Stomach (tissue), 9 donors: ENCODE measurements around the gene FBXL22. TPM values are rescaled to one million over a fixed set of nuclear protein-coding genes. Genes with fewer than 3 reads are reported as not detected.

Source experiments
- DNase-seq, 2 donors: peaks; one replicate each; pipeline versions ENCODE4 v3.0.0 to v3.0.0-alpha.2; 2013 to 2019
- H3K27ac ChIP-seq, 5 donors: fragments of 200-600 bp in 4 of 5; sonication (generic) in 4 of 5; one replicate each; pipeline ENCODE4 v1.5.1; 2013 to 2019; ENCODE audit warnings: mild to moderate bottlenecking in 1 of 5, moderate library complexity in 1 of 5
- H3K27me3 ChIP-seq, 3 donors: fragments of 200-600 bp; sonication (generic); one replicate each; pipeline ENCODE4 v1.5.1; 2017 to 2019; ENCODE audit warnings: mixed run types in 1 of 3
- H3K36me3 ChIP-seq, 4 donors: fragments of 200-600 bp; sonication (generic); 1 replicate in 3 of 4; 2 replicates in 1 of 4; pipeline ENCODE4 v1.5.1; 2016 to 2019
- H3K4me1 ChIP-seq, 4 donors: fragments of 200-600 bp; sonication (generic); one replicate each; pipeline ENCODE4 v1.5.1; 2016 to 2019
- H3K4me3 ChIP-seq, 4 donors: fragments of 200-600 bp; sonication (generic) in 3 of 4; one replicate each; pipeline ENCODE4 v1.5.1; 2016 to 2019; ENCODE audit warnings: mild to moderate bottlenecking in 1 of 4
- H3K9me3 ChIP-seq, 4 donors: fragments of 200-600 bp; sonication (generic); one replicate each; pipeline ENCODE4 v1.5.1; 2016 to 2019
- EP300 ChIP-seq: sonication (generic); formaldehyde crosslinking; IDR thresholded peaks from one replicate; pipeline ENCODE4 v1.6.1; 2017; ENCODE audit warnings: antibody characterized with exemption
- POLR2A ChIP-seq, 4 donors: fragments of 450-650 bp; IDR thresholded peaks; one replicate each; pipeline ENCODE4 v1.6.1; 2016; ENCODE audit warnings: antibody characterized with exemption in 4 of 4, control low read depth in 2 of 4, mild to moderate bottlenecking in 1 of 4, moderate library complexity in 1 of 4
- POLR2AphosphoS5 ChIP-seq, 3 donors: sonication (generic); formaldehyde crosslinking; IDR thresholded peaks; one replicate each; pipeline ENCODE4 v1.6.1; 2016; ENCODE audit warnings: antibody characterized with exemption in 3 of 3
- WGBS, 5 donors: extraction: QIAGEN DNeasy Blood & Tissue Kit in 3 of 5; methylation state at CpG; one replicate each; pipeline versions ENCODE4 v1.1.5 to v1.1.7; 2013 to 2018; 5-methylcytosine and 5-hydroxymethylcytosine counted together
- intact Hi-C: fragments of 100-400 bp; cut with DNase I; formaldehyde crosslinking; loops from one replicate; pipeline ENCODE4 v1.15.1; 2023; ENCODE audit warnings: low total_unique reads
- polyA plus RNA-seq, 3 donors: library from polyadenylated mRNA; stranded (reverse); fragments of 200-250 nt; gene quantifications; one replicate each; pipeline ENCODE4 v1.2.3, GENCODE V29; 2013
- total RNA-seq, 5 donors: library from RNA; depleted of rRNA; stranded (reverse); fragments of >200 nt; gene quantifications; one replicate each; pipeline versions ENCODE4 v1.1.0 to v1.2.3, GENCODE V29; 2014 to 2016
- TF ChIP-seq, protein P1 (sequence below), 7 experiments: fragments of 450-650 bp in 4 of 7; fragments of 200-600 bp in 3 of 7; sonication (generic) in 3 of 7; IDR thresholded peaks; one replicate each; pipeline ENCODE4 v1.5.1; 2016 to 2019; ENCODE audit warnings: antibody characterized with exemption in 7 of 7, control low read depth in 2 of 7, mild to moderate bottlenecking in 1 of 7
- donor health status: healthy with polysubstance abuse.
- donor health status: Bipolar disorder and iron deficiency.
- donor health status: healthy.

The FBXL22 gene
- total and polyA plus RNA-seq, 8 donors, result 1.5 to 34.4 (median 7.7) TPM; not detected in 1

DNA sequence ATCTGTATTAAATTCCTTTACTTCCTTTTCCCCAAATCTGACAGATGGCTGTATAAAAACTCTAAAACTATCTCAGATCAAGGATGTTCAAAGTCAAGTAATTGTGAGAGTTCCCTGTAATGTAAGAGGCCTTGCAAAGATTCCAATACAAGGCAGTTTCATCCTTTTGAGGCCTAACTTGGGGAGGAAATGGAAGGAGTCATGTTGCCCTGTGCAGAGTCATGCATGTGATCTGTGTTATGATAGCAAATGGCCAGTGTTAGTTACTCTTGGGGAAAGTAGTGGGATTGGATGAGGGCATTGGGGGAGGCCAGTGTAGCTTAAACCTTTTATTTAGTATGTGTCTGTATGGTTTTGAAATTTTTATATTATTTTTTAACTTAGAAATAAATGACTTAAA, 23.7 kb upstream of the FBXL22 start:
- peaks cover 28 to 94% (median 87%) of the 10 kb centered on the region in 4 donors for H3K36me3 ChIP-seq
- no peak overlapping the region for H3K27ac ChIP-seq
- no peak for DNase-seq
- TF ChIP-seq EP300, result no peak
- no peak for TF ChIP-seq POLR2AphosphoS5 (IDR thresholded peaks at IDR 0.05)
- no peak overlapping the region for H3K4me3 ChIP-seq
- H3K4me1 ChIP-seq, result no peaks in the 10 kb centered on the region
- no peaks in the 10 kb centered on the region for H3K9me3 ChIP-seq
- no peaks in the 10 kb centered on the region for H3K27me3 ChIP-seq
- intact Hi-C loops, result no loop called here

DNA sequence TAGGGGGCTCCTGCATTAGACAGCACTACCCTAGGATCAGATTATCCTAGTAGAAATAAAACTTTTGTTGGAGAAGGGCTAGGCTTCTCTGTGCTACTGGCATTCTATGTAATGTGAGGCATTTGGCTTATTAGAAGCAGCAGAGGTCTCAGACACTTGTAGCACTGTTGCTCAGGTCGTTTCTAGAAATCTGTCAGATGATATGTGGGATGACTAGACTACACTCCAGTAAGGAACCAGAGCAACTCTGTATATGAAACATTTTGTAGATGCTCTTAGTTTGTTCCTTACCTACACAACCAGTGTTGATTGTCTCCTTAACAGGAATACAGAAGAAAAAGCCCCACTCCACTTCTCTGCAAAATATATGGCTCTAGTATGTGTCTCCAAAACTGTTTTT, 21.9 kb upstream of the FBXL22 start:
- intact Hi-C loops, result no loop called here
- TF ChIP-seq POLR2AphosphoS5 (IDR thresholded peaks at IDR 0.05), result no peak
- TF ChIP-seq EP300, result no peak
- TF ChIP-seq POLR2A (IDR thresholded peaks at IDR 0.05), result no peak
- TF ChIP-seq, protein P1, sequence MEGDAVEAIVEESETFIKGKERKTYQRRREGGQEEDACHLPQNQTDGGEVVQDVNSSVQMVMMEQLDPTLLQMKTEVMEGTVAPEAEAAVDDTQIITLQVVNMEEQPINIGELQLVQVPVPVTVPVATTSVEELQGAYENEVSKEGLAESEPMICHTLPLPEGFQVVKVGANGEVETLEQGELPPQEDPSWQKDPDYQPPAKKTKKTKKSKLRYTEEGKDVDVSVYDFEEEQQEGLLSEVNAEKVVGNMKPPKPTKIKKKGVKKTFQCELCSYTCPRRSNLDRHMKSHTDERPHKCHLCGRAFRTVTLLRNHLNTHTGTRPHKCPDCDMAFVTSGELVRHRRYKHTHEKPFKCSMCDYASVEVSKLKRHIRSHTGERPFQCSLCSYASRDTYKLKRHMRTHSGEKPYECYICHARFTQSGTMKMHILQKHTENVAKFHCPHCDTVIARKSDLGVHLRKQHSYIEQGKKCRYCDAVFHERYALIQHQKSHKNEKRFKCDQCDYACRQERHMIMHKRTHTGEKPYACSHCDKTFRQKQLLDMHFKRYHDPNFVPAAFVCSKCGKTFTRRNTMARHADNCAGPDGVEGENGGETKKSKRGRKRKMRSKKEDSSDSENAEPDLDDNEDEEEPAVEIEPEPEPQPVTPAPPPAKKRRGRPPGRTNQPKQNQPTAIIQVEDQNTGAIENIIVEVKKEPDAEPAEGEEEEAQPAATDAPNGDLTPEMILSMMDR (IDR thresholded peaks at IDR 0.05), result no peak
- Histone ChIP-seq H3K36me3 (peaks cover 25 to 90% (median 80%) of the 10 kb centered on the region in 4 donors), H3K4me3 (no peak overlapping the region), H3K9me3 (no peaks in the 10 kb centered on the region), H3K27me3 (no peaks in the 10 kb centered on the region), H3K4me1 (no peaks in the 10 kb centered on the region), H3K27ac (no peak overlapping the region)
- no peak for DNase-seq
- WGBS, 5 donors, result 37 to 60% (median 50%) methylated on average over 1 of the region's 1 CpG

DNA sequence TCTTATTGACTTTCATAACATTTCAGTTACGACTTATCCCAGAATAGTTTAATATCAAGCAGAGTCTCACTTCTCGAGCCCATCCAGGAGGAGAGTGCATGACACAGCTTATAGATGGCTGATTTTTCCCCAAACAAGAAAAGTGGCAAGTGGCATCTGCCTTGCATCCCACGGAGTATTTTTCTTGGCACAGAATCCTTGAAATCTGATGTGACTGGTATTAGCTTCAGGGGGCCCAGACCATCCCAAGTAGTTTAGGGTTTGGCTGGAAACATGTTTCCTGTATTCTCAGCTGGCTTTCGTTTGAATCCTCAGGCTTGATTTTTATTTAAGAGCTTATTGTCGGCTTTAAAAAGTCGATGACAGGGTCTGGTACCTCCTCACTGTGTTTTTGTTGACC, 20.7 kb upstream of the FBXL22 start:
- Histone ChIP-seq H3K4me1 (no peaks in the 10 kb centered on the region), H3K9me3 (no peaks in the 10 kb centered on the region), H3K27me3 (no peaks in the 10 kb centered on the region), H3K27ac (no peak overlapping the region), H3K4me3 (no peak overlapping the region), H3K36me3 (peaks cover 19 to 85% (median 76%) of the 10 kb centered on the region in 4 donors)
- intact Hi-C loops, result no loop called here
- no peak for DNase-seq
- 74 to 79% (median 76%) methylated on average over 6 of the region's 6 CpGs for WGBS, 5 donors
- no peak for TF ChIP-seq POLR2A (IDR thresholded peaks at IDR 0.05)
- TF ChIP-seq, protein P1 (IDR thresholded peaks at IDR 0.05), result no peak
- no peak for TF ChIP-seq POLR2AphosphoS5 (IDR thresholded peaks at IDR 0.05)
- no peak for TF ChIP-seq EP300

DNA sequence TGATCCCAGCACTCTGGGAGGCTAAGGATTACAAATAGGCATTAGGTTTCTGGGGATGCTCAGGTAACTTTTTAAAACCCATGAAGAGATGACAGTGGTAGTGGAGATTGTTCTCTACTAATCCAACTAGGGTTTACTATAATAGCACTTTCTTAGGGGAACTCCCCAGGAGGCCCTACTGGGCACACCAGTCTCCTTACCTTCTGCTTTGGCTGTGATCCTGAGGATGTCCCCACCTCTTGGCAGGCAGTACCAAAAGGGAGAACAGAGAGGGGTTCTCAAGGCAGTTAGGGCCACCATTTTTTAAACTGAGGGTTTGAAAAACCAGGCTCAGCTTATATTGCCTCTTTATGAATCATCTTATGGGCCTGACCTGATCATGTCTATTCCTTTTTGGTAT, 15.0 kb upstream of the FBXL22 start:
- no peak overlapping the region for H3K27ac ChIP-seq
- intact Hi-C loops, result no loop called here
- DNase-seq, result no peak
- H3K4me3 ChIP-seq, result no peak overlapping the region
- TF ChIP-seq, protein P1 (IDR thresholded peaks at IDR 0.05), result no peak
- TF ChIP-seq EP300, result no peak
- TF ChIP-seq POLR2AphosphoS5 (IDR thresholded peaks at IDR 0.05), result no peak
- TF ChIP-seq POLR2A (IDR thresholded peaks at IDR 0.05), result no peak
- peaks cover 14 to 83% (median 69%) of the 10 kb centered on the region in 4 donors for H3K36me3 ChIP-seq
- H3K9me3 ChIP-seq, result no peaks in the 10 kb centered on the region
- no peaks in the 10 kb centered on the region for H3K27me3 ChIP-seq
- peaks cover 0 to 11% (median 3%) of the 10 kb centered on the region in 4 donors for H3K4me1 ChIP-seq

DNA sequence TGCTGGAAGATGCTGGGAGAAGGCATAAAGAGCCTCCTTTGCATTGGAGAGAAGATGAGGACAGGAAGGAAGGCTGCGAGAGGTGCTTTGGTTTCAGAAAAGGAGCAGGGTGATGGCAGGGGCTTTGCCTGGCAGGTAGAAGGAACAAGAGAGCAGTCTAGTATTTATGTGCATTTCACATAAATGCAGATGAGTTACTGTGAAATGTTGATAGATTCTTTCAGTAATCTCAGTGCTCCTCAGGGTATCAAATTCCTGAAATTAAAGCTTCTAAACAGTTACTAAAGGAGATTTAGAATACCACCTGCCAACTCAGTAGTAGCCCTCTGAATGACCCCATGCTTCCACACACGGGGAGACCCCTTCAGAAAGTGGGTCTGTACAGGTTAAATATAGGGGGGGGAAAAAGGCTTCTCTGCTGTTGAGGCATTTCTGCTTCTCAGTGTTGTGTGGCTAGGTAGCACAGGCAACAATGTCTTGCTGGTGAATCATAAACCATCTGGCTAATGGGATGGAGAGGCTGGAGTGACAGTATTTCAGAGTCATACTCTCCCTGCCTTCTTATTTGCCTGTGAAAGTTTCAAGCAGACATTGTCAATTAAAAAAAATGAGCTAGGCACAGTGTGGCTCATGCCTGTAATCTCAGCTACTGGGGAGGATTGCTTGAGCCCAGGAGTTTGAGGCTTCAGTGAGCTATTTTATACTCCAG, 14.3 kb upstream of the FBXL22 start:
- no peaks in the 10 kb centered on the region for H3K27me3 ChIP-seq
- 74 to 85% (median 82%) methylated on average over 2 of the region's 2 CpGs for WGBS, 5 donors
- no peak for TF ChIP-seq POLR2A (IDR thresholded peaks at IDR 0.05)
- TF ChIP-seq, protein P1 (IDR thresholded peaks at IDR 0.05), result no peak
- no peak for TF ChIP-seq EP300
- TF ChIP-seq POLR2AphosphoS5 (IDR thresholded peaks at IDR 0.05), result no peak
- no peak overlapping the region for H3K27ac ChIP-seq
- H3K4me1 ChIP-seq, result peaks cover 0 to 18% (median 8%) of the 10 kb centered on the region in 4 donors
- DNase-seq, result no peak
- H3K4me3 ChIP-seq, result no peak overlapping the region
- peaks cover 13 to 82% (median 65%) of the 10 kb centered on the region in 4 donors for H3K36me3 ChIP-seq
- H3K9me3 ChIP-seq, result no peaks in the 10 kb centered on the region
- intact Hi-C loops, result no loop called here
